GM12891 (cell line): ENCODE results near the gene KSR1. TPM values are rescaled to one million over a fixed set of nuclear protein-coding genes. Genes with fewer than 3 reads are reported as not detected.
"Not testable (repeated sequence)": the region's sequence is repeated elsewhere in the genome, so short reads cannot be mapped to it uniquely, and the experiment has no call there.

Source experiments
- DNase-seq: peaks from one replicate; pipeline ENCODE4 v3.0.0; 2011; ENCODE audit warnings: low spot score; ENCODE audit not compliant: insufficient read length
- FAIRE-seq: peaks from 2 replicates; lab custom pipeline; 2011; peaks lifted over from hg19 to GRCh38; lab: Jason Lieb, UNC
- PAX5 ChIP-seq: IDR thresholded peaks from 2 replicates; pipeline ENCODE4 v1.6.1; 2011; ENCODE audit warnings: low read length, moderate library complexity, mild to moderate bottlenecking; ENCODE audit not compliant: insufficient read depth, severe bottlenecking
- POLR2A ChIP-seq: IDR thresholded peaks from 2 replicates; pipeline ENCODE4 v1.6.1; 2011; ENCODE audit warnings: low read depth, low read length, control low read depth
- POLR2AphosphoS5 ChIP-seq: IDR thresholded peaks from 2 replicates; pipeline ENCODE4 v1.6.1; 2011; ENCODE audit warnings: low read depth, low read length, control low read depth
- POU2F2 ChIP-seq: IDR thresholded peaks from 2 replicates; pipeline ENCODE4 v1.6.1; 2011; ENCODE audit warnings: low read depth, mild to moderate bottlenecking, control low read depth, low read length, moderate library complexity
- SPI1 ChIP-seq: IDR thresholded peaks from 2 replicates; pipeline ENCODE4 v1.6.1; 2011; ENCODE audit warnings: low read depth, low read length, control low read depth
- TAF1 ChIP-seq: IDR thresholded peaks from 2 replicates; pipeline ENCODE4 v1.6.1; 2011; ENCODE audit warnings: low read depth, low read length, control low read depth
- polyA plus RNA-seq: library from polyadenylated mRNA; unstranded; fragments of >200 nt; gene quantifications from one replicate; pipeline ENCODE4 v1.2.1, GENCODE V29; 2012; ENCODE audit warnings: low read depth, missing spikeins, inconsistent platforms; ENCODE audit not compliant: missing spikeins

Gene KSR1
- polyA plus RNA-seq, result 20.4 TPM

- TF ChIP-seq POU2F2, result no peak
- TF ChIP-seq POLR2AphosphoS5, result no peak
- TF ChIP-seq TAF1, result peak; percentile 38; the same call in 1 of the 2 replicates
- TF ChIP-seq PAX5, result no peak
- DNase-seq (peak; percentile 96), FAIRE-seq (peak; percentile 85)
Observed at GRCh38 chr17:27455914-27456680, at the start of gene KSR1. Gene KSR1 (plus strand): TSS chr17:27456448. CDS start chr17:27456644, 196 bp downstream.

- no peak for DNase-seq
- no peak for FAIRE-seq
Observed at GRCh38 chr17:27407916-27408864, 48.1 kb upstream of the KSR1 start.

GRCh38 chr17:27408891-27409290 lies 47.4 kb upstream of the KSR1 start:
- no peak for FAIRE-seq
- no peak for DNase-seq
- no peak for TF ChIP-seq POU2F2
- TF ChIP-seq PAX5, result no peak
- TF ChIP-seq TAF1, result no peak
- no peak for TF ChIP-seq POLR2AphosphoS5
- no peak for TF ChIP-seq SPI1
- no peak for TF ChIP-seq POLR2A

More at GRCh38 chr17:27407916-27408864, 48.1 kb upstream of the KSR1 start:
- TF ChIP-seq POLR2AphosphoS5, result no peak
- TF ChIP-seq SPI1, result no peak
- no peak for TF ChIP-seq PAX5
- no peak for TF ChIP-seq TAF1

DNA sequence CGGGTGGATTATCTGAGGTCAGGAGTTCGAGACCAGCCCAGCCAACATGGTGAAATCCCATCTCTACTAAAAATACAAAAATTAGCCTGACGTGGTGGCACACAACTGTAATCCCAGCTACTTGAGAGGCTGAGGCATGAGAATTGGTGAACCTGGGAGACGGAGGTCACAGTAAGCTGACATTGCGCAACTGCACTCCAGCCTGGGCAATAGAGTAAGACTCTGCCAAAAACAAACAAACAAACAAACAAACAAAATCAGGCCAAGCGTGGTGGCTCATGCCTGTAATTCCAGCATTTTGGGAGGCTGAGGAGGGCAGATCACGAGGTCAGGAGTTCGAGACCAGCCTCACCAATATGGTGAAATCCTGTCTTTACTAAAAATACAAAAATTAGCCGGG lies 44.1 kb upstream of the KSR1 start:
- FAIRE-seq, DNase-seq: not testable (repeated sequence)

DNA sequence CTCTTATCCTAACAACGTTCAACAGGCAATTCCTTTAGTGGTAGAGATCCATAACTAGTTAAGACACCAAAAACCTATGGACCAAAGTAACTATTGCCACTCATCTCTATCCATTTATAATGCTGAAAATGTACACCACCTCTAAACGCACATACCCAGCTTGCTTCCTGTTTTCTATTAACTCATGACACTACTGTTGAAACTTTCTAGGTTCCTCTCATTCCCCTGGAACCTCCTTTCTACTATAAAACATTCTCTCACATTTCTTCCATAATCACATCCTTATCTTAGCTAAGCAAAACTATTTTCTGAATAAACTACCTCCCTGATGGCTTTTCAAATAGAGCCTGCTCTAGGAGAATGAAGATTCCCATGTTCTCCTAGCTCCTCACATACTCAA lies 42.9 kb upstream of the KSR1 start:
- FAIRE-seq, result no peak
- no peak for DNase-seq
- no peak for TF ChIP-seq PAX5
- no peak for TF ChIP-seq SPI1
- no peak for TF ChIP-seq POLR2AphosphoS5
- no peak for TF ChIP-seq TAF1
- TF ChIP-seq POU2F2, result no peak
- TF ChIP-seq POLR2A, result no peak

DNA sequence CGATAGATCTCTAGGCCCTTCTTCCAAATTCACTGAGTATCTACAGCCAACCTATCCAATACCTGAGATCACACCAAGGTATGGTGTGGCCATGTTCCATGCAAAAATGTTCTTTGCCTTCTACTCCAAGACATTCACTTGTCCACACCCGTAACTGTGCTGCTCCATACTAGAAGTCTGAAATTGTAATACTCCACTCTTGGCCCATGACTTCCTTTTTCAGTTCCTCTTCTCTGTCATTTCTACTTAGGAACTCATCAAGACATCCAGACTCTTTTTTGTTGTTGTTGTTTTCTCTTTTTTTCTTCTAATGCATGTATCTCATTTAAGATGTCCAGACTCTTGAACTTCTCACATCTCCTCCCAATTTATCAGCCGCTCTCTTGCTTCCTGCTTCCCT lies 42.5 kb upstream of the KSR1 start:
- no peak for TF ChIP-seq PAX5
- TF ChIP-seq SPI1, result peak; percentile 92
- TF ChIP-seq POU2F2, result no peak
- FAIRE-seq (peak; percentile 43), DNase-seq (no peak)

- no peak for DNase-seq
- no peak for FAIRE-seq
- TF ChIP-seq POLR2A (no peak), PAX5 (no peak), POU2F2 (no peak), POLR2AphosphoS5 (no peak), TAF1 (no peak), SPI1 (no peak)
Observed at GRCh38 chr17:27414271-27414670, 42.0 kb upstream of the KSR1 start.

GRCh38 chr17:27414694-27415093 lies 41.6 kb upstream of the KSR1 start:
- no peak for TF ChIP-seq POU2F2
- TF ChIP-seq PAX5, result no peak
- TF ChIP-seq POLR2AphosphoS5, result no peak
- no peak for TF ChIP-seq SPI1
- no peak for TF ChIP-seq POLR2A
- no peak for TF ChIP-seq TAF1
- DNase-seq, result no peak
- no peak for FAIRE-seq

DNA sequence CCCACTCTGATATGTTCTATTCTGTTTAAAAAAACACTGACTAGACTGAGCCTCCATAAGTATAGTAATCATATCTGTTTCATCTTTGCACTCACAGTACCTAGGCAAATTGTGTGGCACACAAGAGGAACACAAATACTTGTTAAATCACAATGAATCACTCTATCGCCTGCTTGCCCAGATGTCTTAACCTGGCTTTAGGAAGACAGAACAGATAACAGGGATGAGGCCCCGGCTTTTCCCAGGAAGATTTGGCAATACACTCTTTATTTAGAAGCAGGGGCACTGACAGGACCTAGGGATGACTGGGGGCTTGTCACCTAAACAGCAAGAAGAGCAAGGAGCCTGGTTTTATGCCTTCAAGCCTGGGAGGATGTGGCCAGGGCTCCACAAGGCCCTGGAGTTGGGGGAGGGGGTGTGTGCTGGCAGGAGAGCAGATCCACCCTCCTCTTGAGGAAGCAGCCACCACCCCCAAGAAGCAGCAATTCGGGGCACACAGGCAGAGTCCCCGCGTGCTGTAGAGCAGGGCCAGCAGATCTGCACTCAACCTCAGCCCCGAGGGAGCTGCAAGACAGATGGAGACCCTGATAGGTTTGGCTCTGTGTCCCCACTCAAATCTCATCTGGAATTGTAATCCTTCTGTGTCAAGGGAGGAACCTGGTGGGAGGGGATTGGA lies 41.0 kb upstream of the KSR1 start:
- no peak for DNase-seq
- TF ChIP-seq POLR2AphosphoS5 (no peak), POU2F2 (no peak), SPI1 (no peak), PAX5 (no peak), POLR2A (no peak), TAF1 (no peak)

More for the DNA sequence above, 41.0 kb upstream of the KSR1 start:
- FAIRE-seq, result no peak
